GM08714 (cell line): Measurements from ENCODE around the gene CEP55.

Experiments
- H3K4me3 ChIP-seq: fragments of 200-500 bp; sonication (Bioruptor generic); 2 replicates; pipeline ENCODE4 v1.5.1; 2014; ENCODE audit warnings: mild to moderate bottlenecking, low read length, inconsistent platforms
- ZNF274 ChIP-seq: IDR thresholded peaks from 2 replicates; pipeline ENCODE4 v1.6.1; 2012; ENCODE audit warnings: mild to moderate bottlenecking, low read depth, low read length

Gene CEP55

DNA sequence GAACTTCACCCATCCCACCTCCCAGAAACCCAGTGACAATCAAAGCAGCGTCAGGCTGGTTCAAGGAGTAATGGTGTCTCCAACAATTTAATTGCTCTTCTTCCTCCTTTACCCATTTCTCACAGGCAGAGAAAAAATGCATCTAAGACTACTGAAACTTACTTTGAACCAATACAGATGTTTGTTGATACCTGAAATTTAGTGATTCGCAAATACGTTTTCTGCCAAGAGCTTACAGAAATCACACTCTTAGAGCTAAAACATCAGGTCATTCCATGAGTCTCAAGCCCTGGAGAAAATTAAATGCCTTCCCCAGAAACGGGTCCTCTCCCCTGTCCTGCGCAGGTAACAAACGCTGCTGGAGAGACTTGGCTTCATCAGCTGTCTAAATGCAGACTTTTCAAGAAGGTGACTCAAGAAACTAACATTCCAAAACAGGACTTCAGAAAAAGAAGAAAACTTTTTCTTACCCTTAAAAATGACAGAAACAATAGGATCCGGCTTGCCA, 14.7 kb upstream of the CEP55 start:
- TF ChIP-seq ZNF274 = no peak
- peak overlapping the region; percentile 51 for H3K4me3 ChIP-seq

DNA sequence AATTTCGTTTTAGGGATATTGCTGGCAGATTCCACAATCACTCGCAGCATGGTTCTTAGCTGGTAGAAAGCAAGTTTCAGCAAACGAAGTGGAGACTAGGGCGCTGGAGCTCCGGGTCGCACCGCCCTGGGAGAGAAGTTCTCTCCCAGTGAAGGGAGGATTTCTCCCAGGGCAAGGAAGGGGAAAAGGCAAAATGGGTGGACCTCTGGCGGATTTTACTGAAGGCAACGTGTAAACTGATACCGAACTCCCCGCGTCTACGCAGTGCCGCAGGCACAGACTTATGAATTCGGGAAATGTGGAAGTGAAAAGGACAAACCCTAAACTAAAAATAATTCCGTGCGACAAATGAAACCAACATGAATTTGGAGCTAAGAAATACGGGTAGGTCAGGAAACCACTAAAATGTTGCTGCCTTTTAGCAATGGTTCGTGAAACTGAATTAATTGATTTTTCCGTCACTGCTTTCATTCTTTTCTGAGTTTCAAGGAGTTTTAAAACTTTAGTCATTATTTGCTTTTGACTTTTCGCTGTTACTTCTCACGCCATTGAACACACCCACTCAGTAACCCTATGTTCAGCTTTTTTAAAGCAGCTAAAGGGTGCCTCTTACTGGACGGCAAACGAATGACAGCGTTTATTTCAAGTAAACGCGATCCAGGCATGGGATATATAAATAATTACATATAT, 14.1 kb upstream of the CEP55 start, which contains the start of gene MYOF:
Gene MYOF, minus strand, starts transcription at position 190 of the 690 bp plus-strand sequence. Its CDS starts 140 bp downstream, at position 50.
- no peak for TF ChIP-seq ZNF274

DNA sequence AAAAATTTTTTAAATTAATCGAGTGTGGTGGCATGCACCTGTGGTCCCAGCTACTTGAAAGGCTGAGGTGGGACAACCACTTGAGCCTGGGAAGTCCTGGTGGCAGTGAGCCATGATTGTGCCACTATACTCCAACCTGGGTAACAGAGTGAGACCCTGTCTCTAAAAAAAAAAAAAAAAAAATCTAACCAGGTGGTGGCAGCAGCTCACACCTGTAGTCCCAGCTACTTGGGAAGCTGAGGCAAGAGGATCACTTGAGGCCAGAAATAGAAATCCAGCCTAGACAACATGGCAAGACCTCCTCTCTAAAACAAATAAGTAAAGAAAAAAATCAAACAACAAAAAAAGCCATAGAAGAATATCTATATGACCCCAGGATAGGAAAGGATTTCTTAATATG, 10.7 kb upstream of the CEP55 start:
- no peak for TF ChIP-seq ZNF274
- no peak overlapping the region for H3K4me3 ChIP-seq

More for the DNA sequence above, 14.1 kb upstream of the CEP55 start, which contains the start of gene MYOF:
- H3K4me3 ChIP-seq = peak within 1 kb of the TSS; percentile 51

DNA sequence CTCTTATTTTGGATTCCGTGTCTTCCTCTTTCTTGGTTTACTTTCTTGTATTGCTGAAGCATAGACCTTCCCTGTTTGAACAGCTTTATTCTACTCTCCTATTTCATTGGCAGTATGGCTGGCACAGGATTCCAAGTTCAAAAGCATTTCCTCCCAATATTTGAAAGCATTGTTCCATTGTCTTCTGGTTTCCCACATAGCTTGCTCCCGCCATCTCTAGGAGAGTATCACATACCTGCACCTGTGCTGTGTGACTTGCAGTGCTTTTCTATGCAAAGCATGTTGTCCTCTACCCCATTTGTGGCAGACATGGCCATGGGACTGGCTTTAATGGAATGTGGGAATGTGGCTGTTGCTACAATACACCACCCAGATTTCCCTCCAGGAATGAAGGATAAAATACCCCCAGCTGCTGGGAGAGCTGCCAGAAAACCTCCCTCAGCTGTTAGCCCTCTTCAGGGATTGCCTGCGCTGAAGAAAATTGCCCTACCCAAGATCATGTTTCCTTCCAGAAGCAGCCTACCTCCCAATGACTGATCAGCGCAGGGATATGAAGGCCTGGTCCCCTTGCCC, 7.4 kb upstream of the CEP55 start:
- TF ChIP-seq ZNF274 = no peak
- H3K4me3 ChIP-seq = no peak overlapping the region

DNA sequence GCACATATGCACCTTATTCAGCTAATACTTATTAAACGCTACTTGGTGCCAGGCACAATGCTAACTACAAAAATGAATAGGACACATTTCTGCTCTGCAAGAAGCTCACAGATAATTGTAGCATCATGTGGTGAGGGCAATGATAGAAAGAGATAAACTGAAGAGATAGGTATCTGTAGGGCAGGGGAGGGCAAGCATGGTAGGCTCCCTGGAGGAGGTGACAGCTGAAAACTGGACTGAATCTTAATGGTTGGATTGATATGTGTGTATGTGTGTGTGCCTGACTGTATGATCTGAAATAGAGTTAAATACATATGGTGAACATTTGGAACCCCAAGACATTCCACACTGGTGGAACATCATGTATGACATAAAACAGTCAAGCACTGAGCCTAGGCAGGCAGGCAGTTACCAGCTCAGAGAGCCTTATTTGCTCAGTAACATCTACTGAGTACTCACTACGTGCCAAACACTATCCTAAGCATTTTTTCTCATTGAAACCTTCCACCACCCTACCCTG, 4.8 kb upstream of the CEP55 start:
- no peak for TF ChIP-seq ZNF274
- H3K4me3 ChIP-seq = no peak overlapping the region

DNA sequence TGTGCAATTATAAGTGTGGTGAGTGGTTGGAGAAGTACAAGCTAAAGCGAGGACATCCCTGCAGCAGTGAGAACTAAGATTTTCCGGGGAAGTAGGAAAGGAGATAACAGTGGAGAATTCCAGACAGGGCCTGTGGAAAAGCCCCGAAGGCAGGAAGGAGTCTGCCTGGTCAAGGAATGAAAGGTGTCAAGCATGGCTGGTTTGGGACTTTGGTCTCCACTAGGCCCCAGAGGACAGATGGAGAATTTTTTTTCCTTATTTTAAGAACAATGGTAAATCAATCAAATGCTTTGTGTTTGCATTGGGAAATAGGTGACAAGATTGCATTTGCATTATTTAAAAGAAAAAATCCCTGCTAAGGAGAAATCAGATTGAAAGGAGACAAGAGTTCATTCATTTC, 3.2 kb upstream of the CEP55 start:
- TF ChIP-seq ZNF274 = no peak
- no peak overlapping the region for H3K4me3 ChIP-seq

DNA sequence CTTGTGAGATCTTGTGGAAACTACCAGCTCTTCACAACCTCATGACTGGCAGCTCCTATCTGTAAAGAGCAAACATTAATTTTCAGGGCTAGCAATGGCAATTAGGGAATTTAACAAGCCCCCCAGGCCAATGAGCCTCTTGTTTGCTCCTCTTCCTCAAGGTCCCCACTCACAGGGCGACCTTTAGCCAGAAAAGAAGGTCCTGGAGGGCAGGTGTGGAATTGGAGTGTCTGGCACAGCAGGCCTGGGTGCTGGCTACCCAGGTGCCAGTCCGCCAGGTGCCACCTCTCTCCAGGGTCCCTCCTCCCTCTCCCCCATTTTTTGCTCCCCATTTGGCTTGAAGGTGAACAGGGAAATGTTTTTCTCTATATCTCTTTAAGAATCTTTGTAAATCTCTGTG, 1.9 kb upstream of the CEP55 start:
- TF ChIP-seq ZNF274 = no peak
- H3K4me3 ChIP-seq = no peak overlapping the region

DNA sequence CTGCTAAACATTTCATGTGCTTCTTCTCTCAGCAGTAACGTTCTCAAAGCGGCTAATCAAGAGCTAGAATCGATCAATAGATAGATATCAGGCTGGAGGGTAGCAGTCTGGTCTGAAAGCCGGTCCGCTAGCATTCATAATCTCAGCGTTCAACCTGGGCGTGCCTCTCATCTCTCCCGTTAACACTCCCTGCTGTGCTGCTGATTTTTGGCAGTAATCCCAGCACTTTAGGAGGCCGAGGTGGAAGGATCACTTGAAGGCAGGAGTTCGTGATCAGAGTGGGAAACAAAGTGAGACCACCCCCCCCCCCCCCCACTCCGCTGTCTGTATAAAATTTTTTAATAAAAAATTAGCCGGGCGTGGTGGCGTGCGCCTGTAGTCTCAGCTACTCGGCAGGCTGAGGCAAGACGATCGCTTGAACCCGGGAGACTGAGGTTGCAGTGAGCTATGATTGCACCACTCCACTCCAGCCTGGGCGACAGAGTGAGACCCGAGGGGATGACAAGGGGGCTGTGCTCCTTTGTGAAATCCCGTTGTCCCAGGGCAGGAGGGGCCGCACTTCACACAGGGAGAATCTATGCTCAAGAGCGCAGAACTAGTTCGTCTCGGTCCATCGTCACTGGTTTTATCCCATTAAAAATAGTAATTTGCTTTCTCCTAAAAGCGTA, 624 bp upstream of the CEP55 start:
- H3K4me3 ChIP-seq = peak overlapping the region; percentile 96
- TF ChIP-seq ZNF274 = no peak

DNA sequence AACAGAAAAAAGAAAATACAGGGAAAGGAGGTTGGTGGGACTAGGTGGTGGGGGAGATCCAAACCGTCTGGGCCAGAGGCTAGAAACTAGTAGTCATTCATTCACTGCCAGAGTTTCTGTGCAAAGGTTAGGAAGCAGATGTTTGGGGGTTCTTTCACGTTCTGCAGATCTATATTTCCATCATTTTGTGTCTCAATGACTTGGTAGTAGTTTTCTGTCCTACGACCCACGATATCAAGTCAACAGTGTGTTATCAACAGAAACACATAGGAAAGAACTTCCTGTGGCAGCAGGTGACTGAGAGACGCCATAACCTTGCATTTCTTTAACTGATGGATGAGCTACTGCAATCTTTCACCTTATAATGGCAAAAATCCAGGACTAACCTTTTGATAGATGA, 1.8 kb downstream of the CEP55 start:
- no peak for TF ChIP-seq ZNF274
- H3K4me3 ChIP-seq = peak overlapping the region; percentile 75; the same call in 1 of the 2 replicates

DNA sequence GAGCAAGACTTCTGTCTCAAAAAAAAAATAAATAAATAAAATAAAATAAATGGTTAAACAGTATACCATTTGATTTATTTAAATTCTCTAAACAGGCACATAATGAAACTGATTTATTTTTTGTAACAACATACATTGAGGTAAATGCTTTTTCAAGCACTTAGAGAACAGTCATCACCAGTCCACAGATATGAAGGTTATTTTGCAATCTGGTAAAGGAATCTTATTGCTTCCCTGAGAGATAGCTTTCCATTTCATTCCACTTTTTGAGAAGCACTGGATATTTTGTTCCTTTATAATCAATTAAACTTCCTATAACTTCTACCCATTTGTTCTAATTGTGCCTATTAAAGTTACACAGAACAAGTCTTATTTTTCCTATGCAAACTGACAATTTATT, 5.2 kb downstream of the CEP55 start:
- TF ChIP-seq ZNF274 = no peak
- no peak overlapping the region for H3K4me3 ChIP-seq

DNA sequence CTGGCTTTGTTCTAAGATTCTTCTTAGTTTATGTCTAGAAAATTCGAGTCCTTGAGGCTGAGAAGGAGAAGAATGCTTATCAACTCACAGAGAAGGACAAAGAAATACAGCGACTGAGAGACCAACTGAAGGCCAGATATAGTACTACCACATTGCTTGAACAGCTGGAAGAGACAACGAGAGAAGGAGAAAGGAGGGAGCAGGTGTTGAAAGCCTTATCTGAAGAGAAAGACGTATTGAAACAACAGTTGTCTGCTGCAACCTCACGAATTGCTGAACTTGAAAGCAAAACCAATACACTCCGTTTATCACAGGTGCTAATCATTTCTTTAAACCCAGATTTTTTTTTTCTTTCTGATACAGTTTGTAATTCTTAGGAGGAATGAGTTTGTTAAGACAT, 6.7 kb downstream of the CEP55 start:
- no peak for TF ChIP-seq ZNF274
- H3K4me3 ChIP-seq = no peak overlapping the region

DNA sequence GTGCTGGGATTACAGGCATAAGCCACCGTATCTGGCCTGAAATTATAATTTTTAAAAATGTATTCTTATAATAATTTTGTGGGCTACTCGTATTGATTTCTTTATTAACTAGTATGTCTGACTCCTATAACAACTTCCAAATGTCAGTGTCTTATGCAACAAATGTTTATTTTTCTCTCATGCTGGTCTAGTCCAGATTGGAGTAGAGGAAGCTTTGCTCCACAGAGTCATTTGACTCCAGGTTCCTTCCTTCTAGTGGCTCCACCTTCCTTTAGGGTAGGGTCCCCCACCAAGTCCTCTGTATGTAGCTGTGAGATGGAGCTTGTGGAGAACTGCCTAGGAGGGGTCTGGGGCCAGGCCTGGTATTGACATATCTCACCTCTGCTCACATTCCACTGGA, 8.7 kb downstream of the CEP55 start:
- H3K4me3 ChIP-seq = no peak overlapping the region
- no peak for TF ChIP-seq ZNF274

DNA sequence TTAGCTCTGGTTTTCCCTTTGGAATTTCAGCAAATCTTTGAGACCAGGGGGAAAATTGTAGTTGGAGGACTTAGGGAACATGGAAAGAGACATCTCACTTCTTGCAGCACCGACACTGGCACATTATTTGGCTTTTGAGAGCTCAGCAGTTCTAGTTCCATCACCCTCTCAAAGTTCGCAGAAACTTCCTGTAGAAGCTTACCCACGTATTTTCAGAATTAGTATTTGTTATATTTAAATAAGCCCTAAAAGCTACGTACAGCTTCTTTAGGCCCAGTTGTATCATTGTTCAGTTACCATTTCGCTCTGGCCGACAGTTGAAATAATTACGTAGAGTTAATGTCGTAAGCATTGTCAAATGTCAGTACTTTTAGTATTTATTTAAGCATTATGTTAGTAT, 13.4 kb downstream of the CEP55 start:
- no peak for TF ChIP-seq ZNF274
- H3K4me3 ChIP-seq = no peak overlapping the region

DNA sequence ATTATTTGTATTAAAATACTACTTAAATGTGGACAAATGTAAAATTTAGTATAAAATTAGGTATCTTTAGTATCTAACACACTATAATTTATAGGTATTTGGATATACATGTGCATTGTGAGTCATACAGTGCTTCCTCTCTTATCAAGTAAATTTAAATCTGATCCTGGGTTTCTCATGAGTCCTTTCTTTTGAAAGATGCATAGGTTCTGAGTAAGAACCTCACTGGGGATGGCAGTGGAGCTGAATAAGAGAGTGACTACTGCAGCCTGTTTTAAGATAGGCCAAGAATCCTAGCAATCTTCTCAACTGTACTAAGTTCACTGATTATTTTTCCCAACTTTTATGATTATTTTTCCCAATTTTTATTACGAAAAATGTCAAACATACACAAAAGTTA, 16.2 kb downstream of the CEP55 start:
- H3K4me3 ChIP-seq = no peak overlapping the region
- TF ChIP-seq ZNF274 = no peak

DNA sequence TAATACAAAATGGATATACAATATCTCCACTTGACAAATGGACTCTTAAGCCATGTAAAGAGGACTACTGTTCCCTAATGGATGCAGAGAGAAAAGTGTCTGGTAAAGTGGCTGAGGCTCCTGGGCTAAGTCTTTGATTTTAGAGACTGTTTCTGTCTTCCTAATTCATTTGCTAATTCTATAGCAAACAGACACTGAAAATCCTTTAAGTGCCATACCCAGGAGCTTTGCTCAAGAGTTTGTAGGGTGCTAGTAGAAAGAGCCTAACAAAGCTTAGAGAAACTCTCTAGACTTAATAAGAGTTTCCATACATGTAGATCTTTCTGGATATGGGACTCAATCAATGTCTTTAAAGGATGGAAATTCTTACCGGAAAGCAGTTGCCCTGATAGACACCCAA, 16.7 kb downstream of the CEP55 start:
- H3K4me3 ChIP-seq = no peak overlapping the region
- TF ChIP-seq ZNF274 = no peak
